NB4 (cell line): ENCODE results near the gene IL36B.

Source experiments
- CTCF ChIP-seq: IDR thresholded peaks from one replicate; pipeline ENCODE4 v1.5.1; 2012; ENCODE audit warnings: low read depth, low read length
- TF ChIP-seq, protein P1 (sequence below): IDR thresholded peaks from 2 replicates; pipeline ENCODE4 v1.6.1; 2011; ENCODE audit warnings: low read depth, low read length

- TF ChIP-seq CTCF: no peak
- TF ChIP-seq, protein P1, sequence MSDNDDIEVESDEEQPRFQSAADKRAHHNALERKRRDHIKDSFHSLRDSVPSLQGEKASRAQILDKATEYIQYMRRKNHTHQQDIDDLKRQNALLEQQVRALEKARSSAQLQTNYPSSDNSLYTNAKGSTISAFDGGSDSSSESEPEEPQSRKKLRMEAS: no peak
Observed at GRCh38 chr2:113024764-113025163, 27.9 kb downstream of the IL36B start.
